SU-DHL-6 (cell line): Measurements from ENCODE around the gene TACSTD2.

Experiments used
- H2AFZ ChIP-seq: fragments of 200-600 bp; sonication (generic); 2 replicates; pipeline ENCODE4 v1.6.1; 2014; ENCODE audit warnings: low read depth, mild to moderate bottlenecking, moderate library complexity, mixed read lengths, antibody characterized with exemption, low read length; ENCODE audit not compliant: severe bottlenecking
- H3F3A ChIP-seq: fragments of 200-600 bp; shearing (Covaris generic); 2 replicates; pipeline ENCODE4 v1.6.0; 2016; ENCODE audit warnings: antibody characterized with exemption, mild to moderate bottlenecking; ENCODE audit not compliant: insufficient read depth
- H3K27ac ChIP-seq: fragments of 200-600 bp; sonication (generic); 2 replicates; pipeline ENCODE4 v1.5.1; 2016; ENCODE audit warnings: low read depth, mild to moderate bottlenecking, low read length, moderate library complexity, mixed read lengths
- H3K27me3 ChIP-seq: fragments of 200-600 bp; sonication (generic), shearing (Covaris generic); 2 replicates; pipeline ENCODE4 v1.6.0; 2014; ENCODE audit warnings: mild to moderate bottlenecking, low read length
- H3K36me3 ChIP-seq: fragments of 200-600 bp; sonication (generic); 2 replicates; pipeline ENCODE4 v1.6.1; 2014; ENCODE audit warnings: mild to moderate bottlenecking, low read length, mixed read lengths
- H3K4me2 ChIP-seq: fragments of 300-600, 200-600 bp; shearing (Covaris generic), sonication (generic); 2 replicates; pipeline ENCODE4 v1.6.0; 2014; ENCODE audit warnings: low read length, low read depth, mild to moderate bottlenecking; ENCODE audit not compliant: poor library complexity, severe bottlenecking
- H3K4me3 ChIP-seq: fragments of 200-600 bp; sonication (generic); 2 replicates; pipeline ENCODE4 v1.5.1; 2014; ENCODE audit warnings: antibody characterized with exemption, low read length, mild to moderate bottlenecking, mixed read lengths; ENCODE audit not compliant: insufficient read depth, poor library complexity, severe bottlenecking
- H3K79me2 ChIP-seq: fragments of 200-600 bp; sonication (generic); 2 replicates; pipeline ENCODE4 v1.6.1; 2014; ENCODE audit warnings: mild to moderate bottlenecking, low read length, moderate library complexity; ENCODE audit not compliant: insufficient read depth
- H3K9ac ChIP-seq: fragments of 200-600 bp; sonication (generic); 2 replicates; pipeline ENCODE4 v1.7.0; 2014; ENCODE audit warnings: mild to moderate bottlenecking, low read length
- H3K9me2 ChIP-seq: fragments of 200-600 bp; sonication (generic); replicated peaks from 2 replicates; pipeline ENCODE4 v1.6.1; 2014; ENCODE audit warnings: low read length; ENCODE audit not compliant: insufficient read depth
- H3K9me3 ChIP-seq: fragments of 200-600 bp; sonication (generic); 2 replicates; pipeline ENCODE4 v1.6.1; 2014; ENCODE audit warnings: low read length, mixed read lengths; ENCODE audit not compliant: insufficient read depth
- H4K20me1 ChIP-seq: fragments of 200-600 bp; sonication (generic); 2 replicates; pipeline ENCODE4 v1.6.1; 2014; ENCODE audit warnings: low read depth, mild to moderate bottlenecking, antibody characterized with exemption, low read length, moderate library complexity, mixed read lengths
- CTCF ChIP-seq: fragments of 200-600 bp; sonication (generic); IDR thresholded peaks from one replicate; pipeline ENCODE4 v1.5.1; 2017; ENCODE audit warnings: antibody characterized with exemption, mild to moderate bottlenecking, low read length, moderate library complexity; ENCODE audit not compliant: insufficient read depth, poor library complexity, severe bottlenecking
- EZH2phosphoT487 ChIP-seq: fragments of 200-600 bp; sonication (generic), shearing (Covaris generic); conservative IDR thresholded peaks from 2 replicates; pipeline ENCODE4 v1.6.1; 2018; ENCODE audit warnings: mild to moderate bottlenecking, antibody characterized with exemption, low read length, moderate library complexity, mixed read lengths

TACSTD2 gene

GRCh38 chr1:58570817-58571216, 6.2 kb downstream of the TACSTD2 start:
- H2AFZ ChIP-seq, result no peak overlapping the region
- H3K9me2 ChIP-seq, result no peaks in the 10 kb centered on the region
- no peak overlapping the region for H3K9ac ChIP-seq
- H4K20me1 ChIP-seq, result no peaks in the 10 kb centered on the region
- no peaks in the 10 kb centered on the region for H3K36me3 ChIP-seq
- H3K27ac ChIP-seq, result no peak overlapping the region
- no peaks in the 10 kb centered on the region for H3K9me3 ChIP-seq
- no peak for TF ChIP-seq CTCF
- no peak for TF ChIP-seq EZH2phosphoT487
- no peaks in the 10 kb centered on the region for H3F3A ChIP-seq
- no peak overlapping the region for H3K4me3 ChIP-seq
- H3K4me2 ChIP-seq, result no peak overlapping the region
- H3K79me2 ChIP-seq, result no peaks in the 10 kb centered on the region
- H3K27me3 ChIP-seq, result no peaks in the 10 kb centered on the region; the same call in 1 of the 2 replicates

- H3K9ac ChIP-seq, result no peak overlapping the region
- H3K4me3 ChIP-seq, result no peak overlapping the region
- H3F3A ChIP-seq, result no peaks in the 10 kb centered on the region
- no peak overlapping the region for H3K4me2 ChIP-seq
- H3K36me3 ChIP-seq, result no peaks in the 10 kb centered on the region
- no peak overlapping the region for H2AFZ ChIP-seq
- H4K20me1 ChIP-seq, result no peaks in the 10 kb centered on the region
- H3K27me3 ChIP-seq, result no peaks in the 10 kb centered on the region; the same call in 1 of the 2 replicates
- no peak for TF ChIP-seq CTCF
- TF ChIP-seq EZH2phosphoT487, result no peak
- no peak overlapping the region for H3K27ac ChIP-seq
- no peaks in the 10 kb centered on the region for H3K79me2 ChIP-seq
- H3K9me2 ChIP-seq, result no peaks in the 10 kb centered on the region
- H3K9me3 ChIP-seq, result no peaks in the 10 kb centered on the region
Observed at GRCh38 chr1:58570094-58570493, 7.0 kb downstream of the TACSTD2 start.

GRCh38 chr1:58568911-58569310, 8.1 kb downstream of the TACSTD2 start:
- Histone ChIP-seq H4K20me1 (no peaks in the 10 kb centered on the region), H3K9ac (no peak overlapping the region), H3K27ac (no peak overlapping the region), H3K27me3 (no peaks in the 10 kb centered on the region; the same call in 1 of the 2 replicates), H3K36me3 (no peaks in the 10 kb centered on the region), H2AFZ (no peak overlapping the region), H3K4me2 (no peak overlapping the region), H3K9me3 (no peaks in the 10 kb centered on the region), H3F3A (no peaks in the 10 kb centered on the region), H3K4me3 (no peak overlapping the region), H3K9me2 (no peaks in the 10 kb centered on the region), H3K79me2 (no peaks in the 10 kb centered on the region)
- TF ChIP-seq CTCF (no peak), EZH2phosphoT487 (no peak)
